NK-92 (cell line): Measurements from ENCODE around the gene GGACT.
"Not testable (repeated sequence)": the region's sequence is repeated elsewhere in the genome, so short reads cannot be mapped to it uniquely, and the experiment has no call there.

Experiments used
- DNase-seq: peaks from one replicate; lab custom pipeline; 2025; ENCODE audit not compliant: unreplicated experiment; lab: John Stamatoyannopoulos, UW

Gene GGACT

GRCh38 chr13:100532090-100532766 lies 56.4 kb downstream of the GGACT start:
- DNase-seq = no peak

- DNase-seq = no peak
Measured at GRCh38 chr13:100530671-100531213, 57.8 kb downstream of the GGACT start.

- no peak for DNase-seq
Measured at GRCh38 chr13:100529666-100530377, 58.8 kb downstream of the GGACT start.

- no peak for DNase-seq
Measured at GRCh38 chr13:100528820-100529219, 59.8 kb downstream of the GGACT start.

- no peak for DNase-seq
Measured at GRCh38 chr13:100528353-100528752, 60.2 kb downstream of the GGACT start.

GRCh38 chr13:100527644-100528043 lies 60.9 kb downstream of the GGACT start:
- no peak for DNase-seq

GRCh38 chr13:100526318-100527000 lies 62.1 kb downstream of the GGACT start:
- DNase-seq = no peak

- DNase-seq = no peak
Measured at GRCh38 chr13:100525453-100526317, 62.9 kb downstream of the GGACT start.

GRCh38 chr13:100524688-100525087 lies 63.9 kb downstream of the GGACT start:
- DNase-seq = not testable (repeated sequence)

- no peak for DNase-seq
Measured at GRCh38 chr13:100523981-100524386, 64.6 kb downstream of the GGACT start.

- DNase-seq = no peak
Measured at GRCh38 chr13:100523411-100523810, 65.2 kb downstream of the GGACT start.

GRCh38 chr13:100522618-100523309 lies 65.8 kb downstream of the GGACT start:
- DNase-seq = no peak

- DNase-seq = no peak
Measured at GRCh38 chr13:100521851-100522617, 66.6 kb downstream of the GGACT start.

- no peak for DNase-seq
Measured at GRCh38 chr13:100520936-100521850, 67.4 kb downstream of the GGACT start.

GRCh38 chr13:100519626-100520025 lies 69.0 kb downstream of the GGACT start:
- no peak for DNase-seq

GRCh38 chr13:100518394-100519062 lies 70.1 kb downstream of the GGACT start:
- no peak for DNase-seq

- DNase-seq = no peak
Measured at GRCh38 chr13:100517728-100518127, 70.9 kb downstream of the GGACT start.

- DNase-seq = no peak
Measured at GRCh38 chr13:100517135-100517534, 71.5 kb downstream of the GGACT start.
